Measurements from ENCODE around the gene ZNF432. TPM values are rescaled to one million over a fixed set of nuclear protein-coding genes. Genes with fewer than 3 reads are reported as not detected.

Gene ZNF432
- total and polyA plus RNA-seq, 4 donors = 2.8 to 17.0 (median 12.9) TPM

DNA sequence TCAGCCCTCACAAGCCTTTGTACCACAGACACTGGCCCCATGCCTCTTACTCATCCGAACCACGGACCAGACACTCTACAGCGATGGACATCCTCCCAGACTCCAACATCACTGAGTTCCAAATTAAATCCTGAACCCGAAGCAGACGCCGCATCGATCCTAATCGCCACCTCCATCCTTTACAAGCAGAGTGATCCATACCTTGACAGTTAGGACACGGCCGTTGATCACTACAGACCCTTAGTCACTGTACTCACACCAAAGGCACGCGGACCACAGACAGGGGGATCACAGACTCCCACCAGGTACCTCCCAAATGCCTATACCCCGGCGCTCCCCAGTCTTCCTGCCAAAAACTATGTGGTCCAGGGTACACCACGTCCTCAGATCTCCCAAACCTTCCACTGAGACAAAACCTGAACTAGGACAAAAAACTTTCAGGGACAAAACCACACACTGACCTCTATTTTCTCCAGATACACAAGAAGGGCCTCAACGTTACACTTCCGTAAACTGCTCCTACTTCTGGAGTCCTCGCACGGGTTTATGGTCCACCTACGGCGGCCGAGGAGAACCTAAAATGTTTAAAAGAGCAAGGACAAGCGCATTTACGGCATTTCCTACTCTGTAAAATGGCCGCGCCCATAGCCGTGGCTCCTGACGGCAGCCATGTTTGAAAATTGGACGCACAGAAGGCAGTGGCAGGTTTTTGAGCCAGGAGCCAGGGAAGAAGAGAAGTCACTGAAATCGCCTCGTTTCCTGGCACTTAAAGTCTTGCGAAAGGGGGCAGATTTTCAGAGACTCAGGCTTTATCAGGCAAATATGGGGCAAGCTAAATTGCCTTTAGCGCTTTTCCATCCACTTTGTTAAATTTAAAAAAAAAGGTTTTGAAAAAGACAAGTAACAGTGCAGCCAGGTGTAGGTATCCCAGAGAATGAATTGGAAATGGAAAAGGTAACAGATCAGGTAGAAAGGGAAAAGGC, 62.0 kb downstream of the ZNF432 start, which contains the start of gene ZNF350:
Gene ZNF350, minus strand, starts transcription at position 532 of the 983 bp plus-strand sequence. CDS start 12,480 bp downstream, outside the sequence.
- peaks cover 1 to 31% (median 13%) of the 10 kb centered on the region in 4 donors for H3K9me3 ChIP-seq (ENCODE audit: control insufficient read depth in 4 of 4, insufficient read depth in 3 of 4, low read length in 3 of 4)
- peak within 1 kb of the TSS; percentile 78 to 98 for H3K9ac ChIP-seq (ENCODE audit: insufficient read depth in 1 of 2, low read length in 2 of 2)
- peaks cover 0 to 8% (median 0%) of the 10 kb centered on the region in 5 donors for H3K4me1 ChIP-seq (ENCODE audit: control insufficient read depth in 5 of 5, insufficient read depth in 5 of 5, low read length in 5 of 5)
- H3K4me3 ChIP-seq = peak within 1 kb of the TSS; percentile 100
- WGBS, 2 donors = 2 to 4% methylated on average over 33 of the region's 33 CpGs
- peaks cover 0 to 15% (median 3%) of the 10 kb centered on the region in 4 donors for H3K36me3 ChIP-seq (ENCODE audit: control insufficient read depth in 4 of 4, insufficient read depth in 4 of 4, low read length in 4 of 4)
- peak within 1 kb of the TSS; percentile 70 to 91 for H3K27ac ChIP-seq (ENCODE audit: low read depth in 1 of 2, low read length in 1 of 2)
- H3K27me3 ChIP-seq (ENCODE audit: control insufficient read depth in 3 of 3, insufficient read depth in 3 of 3, low read length in 2 of 3) = no peaks in the 10 kb centered on the region
- DNase-seq (peak; percentile 94 to 98 (median 97)), ATAC-seq (ENCODE audit: insufficient read depth, low FRiP score) (peak; percentile 100)
- no peak for TF ChIP-seq CTCF (IDR thresholded peaks at IDR 0.05; ENCODE audit: control extremely low read depth, extremely low read depth)

- H3K36me3 ChIP-seq (ENCODE audit: control insufficient read depth in 4 of 4, insufficient read depth in 4 of 4, low read length in 4 of 4) = peaks cover 6 to 39% (median 18%) of the 10 kb centered on the region in 4 donors
- no peak overlapping the region for H3K4me3 ChIP-seq
- H3K9me3 ChIP-seq (ENCODE audit: control insufficient read depth in 4 of 4, insufficient read depth in 3 of 4, low read length in 3 of 4) = peaks cover 2 to 30% (median 13%) of the 10 kb centered on the region in 4 donors
Observed at GRCh38 chr19:51983361-51983760, 65.3 kb downstream of the ZNF432 start.

More at GRCh38 chr19:51983361-51983760, 65.3 kb downstream of the ZNF432 start:
- no peak overlapping the region for H3K9ac ChIP-seq (ENCODE audit: insufficient read depth in 1 of 2, low read length in 2 of 2)
- peaks cover 0 to 8% (median 0%) of the 10 kb centered on the region in 5 donors for H3K4me1 ChIP-seq (ENCODE audit: control insufficient read depth in 5 of 5, insufficient read depth in 5 of 5, low read length in 5 of 5)
- H3K27ac ChIP-seq (ENCODE audit: low read depth in 1 of 2, low read length in 1 of 2) = no peak overlapping the region
- no peak for TF ChIP-seq CTCF (IDR thresholded peaks at IDR 0.05; ENCODE audit: control extremely low read depth, extremely low read depth)
- DNase-seq (no peak), ATAC-seq (ENCODE audit: insufficient read depth, low FRiP score) (no peak)
- no peaks in the 10 kb centered on the region for H3K27me3 ChIP-seq (ENCODE audit: control insufficient read depth in 3 of 3, insufficient read depth in 3 of 3, low read length in 2 of 3)
- WGBS, 2 donors = 97 to 100% methylated on average over 4 of the region's 4 CpGs

Other genes starting within 250 kb of the ZNF432 start
- 10 to 100 TPM in 1 of 2 donors, 1 to 10 TPM in 1; 6.3 to 39.2 TPM for gene ZNF577, start 160.9 kb downstream of the ZNF432 start, total RNA-seq
- gene ZNF577, start 160.9 kb downstream of the ZNF432 start, polyA plus RNA-seq = 10 to 100 TPM in 1 of 2 donors, 1 to 10 TPM in 1; 5.0 to 13.1 TPM
- gene ZNF649, start 143.8 kb downstream of the ZNF432 start, total RNA-seq = 10 to 100 TPM in 1 of 2 donors, 1 to 10 TPM in 1; 9.1 to 22.1 TPM
- 1 to 10 TPM; 4.6 to 4.9 TPM for gene ZNF649, start 143.8 kb downstream of the ZNF432 start, polyA plus RNA-seq
- 10 to 100 TPM in 1 of 2 donors, 1 to 10 TPM in 1; 5.1 to 10.1 TPM for gene ZNF613, start 121.4 kb downstream of the ZNF432 start, total RNA-seq
- gene ZNF613, start 121.4 kb downstream of the ZNF432 start, polyA plus RNA-seq = 1 to 10 TPM; 2.8 to 2.9 TPM
- gene ZNF350, start 62.0 kb downstream of the ZNF432 start, total RNA-seq = 10 to 100 TPM in 1 of 2 donors, 1 to 10 TPM in 1; 8.7 to 14.4 TPM
- gene ZNF350, start 62.0 kb downstream of the ZNF432 start, polyA plus RNA-seq = 1 to 10 TPM; 7.3 to 8.2 TPM
- gene ZNF615, start 40.6 kb downstream of the ZNF432 start, total RNA-seq = 10 to 100 TPM in 1 of 2 donors, 1 to 10 TPM in 1; 7.5 to 39.9 TPM
- gene ZNF615, start 40.6 kb downstream of the ZNF432 start, polyA plus RNA-seq = 1 to 10 TPM; 3.0 to 3.4 TPM
- gene ZNF614, start 20.5 kb downstream of the ZNF432 start, total RNA-seq = 10 to 100 TPM in 1 of 2 donors, 1 to 10 TPM in 1; 6.7 to 15.1 TPM
- gene ZNF614, start 20.5 kb downstream of the ZNF432 start, polyA plus RNA-seq = 1 to 10 TPM; 3.0 to 3.6 TPM
- 10 to 100 TPM; 18.2 to 30.4 TPM for gene ZNF841, start 46.9 kb upstream of the ZNF432 start, total RNA-seq
- 10 to 100 TPM in 1 of 2 donors, 1 to 10 TPM in 1; 5.5 to 13.4 TPM for gene ZNF841, start 46.9 kb upstream of the ZNF432 start, polyA plus RNA-seq
- gene ZNF616, start 91.1 kb upstream of the ZNF432 start, total RNA-seq = 10 to 100 TPM in 1 of 2 donors, 1 to 10 TPM in 1; 7.2 to 18.0 TPM
- gene ZNF616, start 91.1 kb upstream of the ZNF432 start, polyA plus RNA-seq = 1 to 10 TPM; 2.6 to 3.3 TPM
- gene ZNF836, start 122.8 kb upstream of the ZNF432 start, total RNA-seq = 10 to 100 TPM; 15.1 to 20.6 TPM
- 1 to 10 TPM; 3.0 to 4.3 TPM for gene ZNF836, start 122.8 kb upstream of the ZNF432 start, polyA plus RNA-seq
- gene PPP2R1A, start 141.2 kb upstream of the ZNF432 start, total RNA-seq = 100 to 1,000 TPM; 201 to 250 TPM
- 100 to 1,000 TPM; 117 to 138 TPM for gene PPP2R1A, start 141.2 kb upstream of the ZNF432 start, polyA plus RNA-seq
- 10 to 100 TPM; 11.5 to 14.9 TPM for gene ZNF766, start 220.7 kb upstream of the ZNF432 start, total RNA-seq
- gene ZNF766, start 220.7 kb upstream of the ZNF432 start, polyA plus RNA-seq = 1 to 10 TPM; 3.2 to 5.4 TPM
- 10 to 100 TPM in 1 of 2 donors, 1 to 10 TPM in 1; 8.3 to 10.9 TPM for gene ZNF480, start 248.3 kb upstream of the ZNF432 start, total RNA-seq
- 10 to 100 TPM in 1 of 2 donors, 1 to 10 TPM in 1; 3.5 to 10.8 TPM for gene ZNF480, start 248.3 kb upstream of the ZNF432 start, polyA plus RNA-seq

All from lung (tissue), 12 donors.